Prostate gland (tissue), 2 donors: ENCODE data around the gene TMF1. TPM values are rescaled to one million over a fixed set of nuclear protein-coding genes. Genes with fewer than 3 reads are reported as not detected.

Experiments used
- DNase-seq: peaks from one replicate; pipeline ENCODE4 v3.0.0-alpha.2; 2019; ENCODE audit warnings: low spot score
- H3K27ac ChIP-seq, 2 donors: fragments of 200-600 bp; sonication (generic); 2 replicates each; pipeline ENCODE4 v1.5.1; 2017 to 2019
- H3K27me3 ChIP-seq: fragments of 200-600 bp; sonication (generic); replicated peaks from 2 replicates; pipeline ENCODE4 v1.5.1; 2019; ENCODE audit not compliant: insufficient read depth
- H3K36me3 ChIP-seq, 2 donors: fragments of 200-600 bp; sonication (generic); 1 replicate in 1 of 2; 2 replicates in 1 of 2; pipeline versions ENCODE4 v1.5.1 to v1.8.1; 2017 to 2019
- H3K4me1 ChIP-seq: fragments of 200-600 bp; sonication (generic); replicated peaks from 2 replicates; pipeline ENCODE4 v1.5.1; 2019
- H3K4me3 ChIP-seq, 2 donors: fragments of 200-600 bp; sonication (generic); 2 replicates each; pipeline ENCODE4 v1.5.1; 2017 to 2019
- H3K9me3 ChIP-seq: fragments of 200-600 bp; sonication (generic); 2 replicates; pipeline ENCODE4 v1.5.1; 2017
- POLR2A ChIP-seq: fragments of 450-650 bp; IDR thresholded peaks from one replicate; pipeline ENCODE4 v1.6.1; 2016; ENCODE audit warnings: antibody characterized with exemption, mild to moderate bottlenecking
- POLR2AphosphoS5 ChIP-seq: sonication (generic); formaldehyde crosslinking; IDR thresholded peaks from one replicate; pipeline ENCODE4 v1.6.1; 2017; ENCODE audit warnings: antibody characterized with exemption
- WGBS: methylation state at CpG from one replicate; pipeline ENCODE4 v1.1.5; 2018; 5-methylcytosine and 5-hydroxymethylcytosine counted together
- intact Hi-C: fragments of 100-400 bp; cut with DNase I; formaldehyde crosslinking; loops from one replicate; pipeline ENCODE4 v1.14.2; 2022
- total RNA-seq, 2 donors: library from RNA; depleted of rRNA; stranded (reverse); fragments of >200 nt; gene quantifications; one replicate each; pipeline ENCODE4 v1.1.0, GENCODE V29; 2016
- TF ChIP-seq, protein P1 (sequence below), 4 experiments: fragments of 200-600 bp in 2 of 4; fragments of 450-650 bp in 2 of 4; sonication (generic) in 2 of 4; IDR thresholded peaks; 1 replicate in 3 of 4; 2 replicates in 1 of 4; pipeline ENCODE4 v1.5.1; 2016 to 2019; ENCODE audit warnings: antibody characterized with exemption in 4 of 4, mild to moderate bottlenecking in 2 of 4, moderate library complexity in 2 of 4

Gene TMF1
- total RNA-seq, 2 donors from 2014 or later: 24.9 to 29.1 TPM

- Histone ChIP-seq H3K27me3 (no peaks in the 10 kb centered on the region), H3K4me3 (peak overlapping the region; percentile 76 to 94), H3K27ac (peak overlapping the region; percentile 97 to 100), H3K36me3 (no peaks in the 10 kb centered on the region), H3K4me1 (peaks cover 9% of the 10 kb centered on the region), H3K9me3 (no peaks in the 10 kb centered on the region)
- peak; percentile 20 for DNase-seq
- TF ChIP-seq POLR2A (no peak), POLR2AphosphoS5 (no peak)
- TF ChIP-seq, protein P1, sequence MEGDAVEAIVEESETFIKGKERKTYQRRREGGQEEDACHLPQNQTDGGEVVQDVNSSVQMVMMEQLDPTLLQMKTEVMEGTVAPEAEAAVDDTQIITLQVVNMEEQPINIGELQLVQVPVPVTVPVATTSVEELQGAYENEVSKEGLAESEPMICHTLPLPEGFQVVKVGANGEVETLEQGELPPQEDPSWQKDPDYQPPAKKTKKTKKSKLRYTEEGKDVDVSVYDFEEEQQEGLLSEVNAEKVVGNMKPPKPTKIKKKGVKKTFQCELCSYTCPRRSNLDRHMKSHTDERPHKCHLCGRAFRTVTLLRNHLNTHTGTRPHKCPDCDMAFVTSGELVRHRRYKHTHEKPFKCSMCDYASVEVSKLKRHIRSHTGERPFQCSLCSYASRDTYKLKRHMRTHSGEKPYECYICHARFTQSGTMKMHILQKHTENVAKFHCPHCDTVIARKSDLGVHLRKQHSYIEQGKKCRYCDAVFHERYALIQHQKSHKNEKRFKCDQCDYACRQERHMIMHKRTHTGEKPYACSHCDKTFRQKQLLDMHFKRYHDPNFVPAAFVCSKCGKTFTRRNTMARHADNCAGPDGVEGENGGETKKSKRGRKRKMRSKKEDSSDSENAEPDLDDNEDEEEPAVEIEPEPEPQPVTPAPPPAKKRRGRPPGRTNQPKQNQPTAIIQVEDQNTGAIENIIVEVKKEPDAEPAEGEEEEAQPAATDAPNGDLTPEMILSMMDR (IDR thresholded peaks at IDR 0.05): no peak
- intact Hi-C loops: loop anchor here (5.0 kb wide), 1 partner anchor 39 kb away; the partner anchor contains the start of gene TMF1
- 5% methylated on average over 17 of the region's 36 CpGs for WGBS
These were observed 39.3 kb downstream of the TMF1 start for GRCh38 chr3:69012800-69013252.

DNA sequence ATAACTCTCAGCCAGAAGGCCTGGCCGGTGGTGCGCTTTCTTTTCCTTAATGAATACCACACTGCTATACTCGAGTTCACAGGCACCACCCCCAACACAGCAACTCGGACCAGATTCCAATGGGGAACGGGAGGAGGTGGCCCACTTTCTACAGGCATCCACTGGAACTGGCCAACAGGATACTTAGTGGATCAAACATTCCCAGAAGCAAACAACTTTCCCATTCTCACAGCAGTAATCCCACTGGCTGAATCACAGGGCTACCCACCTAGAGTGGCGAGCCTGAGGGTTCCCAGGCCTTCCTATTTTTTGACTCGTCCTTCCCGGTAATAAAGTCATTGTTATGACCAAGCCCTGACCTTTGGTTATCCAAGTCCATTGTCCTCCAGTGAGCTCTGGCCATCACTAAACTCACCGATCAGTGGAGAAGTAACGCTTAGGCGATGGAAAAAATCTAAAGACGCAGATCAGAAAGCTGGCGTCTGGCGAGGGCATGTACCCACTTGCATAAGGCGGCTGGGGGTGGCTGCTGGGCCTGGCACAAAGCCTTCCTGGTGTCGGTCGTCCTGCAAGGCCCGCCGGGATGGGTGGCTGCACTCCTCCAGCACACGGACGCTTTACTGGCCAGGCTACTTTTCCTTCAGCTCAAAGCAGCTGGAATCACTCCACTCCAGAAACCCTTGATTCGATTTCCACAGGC lies 39.9 kb downstream of the TMF1 start:
- H3K4me1 ChIP-seq: peaks cover 9% of the 10 kb centered on the region
- H3K4me3 ChIP-seq: peak overlapping the region; percentile 76 to 94
- peak; percentile 81 for DNase-seq
- no peaks in the 10 kb centered on the region for H3K9me3 ChIP-seq
- WGBS: 20% methylated on average over 22 of the region's 22 CpGs
- TF ChIP-seq POLR2AphosphoS5 (peak; percentile 17), POLR2A (peak; percentile 32)
- TF ChIP-seq, protein P1 (IDR thresholded peaks at IDR 0.05): no peak
- no peaks in the 10 kb centered on the region for H3K36me3 ChIP-seq
- H3K27ac ChIP-seq: peak overlapping the region; percentile 97 to 100
- H3K27me3 ChIP-seq: no peaks in the 10 kb centered on the region
- intact Hi-C loops: loop anchor here (5.0 kb wide), 1 partner anchor 40 kb away; the partner anchor contains the start of gene TMF1

- intact Hi-C loops: loop anchor here (5.0 kb wide), 1 partner anchor 41 kb away; the partner anchor contains the start of gene TMF1
- no peak for DNase-seq
- 87% methylated on average over 8 of the region's 8 CpGs for WGBS
- Histone ChIP-seq H3K27ac (peak overlapping the region; percentile 97 to 100), H3K36me3 (no peaks in the 10 kb centered on the region), H3K9me3 (no peaks in the 10 kb centered on the region), H3K4me3 (no peak overlapping the region), H3K27me3 (no peaks in the 10 kb centered on the region), H3K4me1 (peaks cover 9% of the 10 kb centered on the region)
- TF ChIP-seq POLR2AphosphoS5 (no peak), POLR2A (no peak)
- TF ChIP-seq, protein P1 (IDR thresholded peaks at IDR 0.05): no peak
These were observed 40.9 kb downstream of the TMF1 start for GRCh38 chr3:69011096-69011730.

DNA sequence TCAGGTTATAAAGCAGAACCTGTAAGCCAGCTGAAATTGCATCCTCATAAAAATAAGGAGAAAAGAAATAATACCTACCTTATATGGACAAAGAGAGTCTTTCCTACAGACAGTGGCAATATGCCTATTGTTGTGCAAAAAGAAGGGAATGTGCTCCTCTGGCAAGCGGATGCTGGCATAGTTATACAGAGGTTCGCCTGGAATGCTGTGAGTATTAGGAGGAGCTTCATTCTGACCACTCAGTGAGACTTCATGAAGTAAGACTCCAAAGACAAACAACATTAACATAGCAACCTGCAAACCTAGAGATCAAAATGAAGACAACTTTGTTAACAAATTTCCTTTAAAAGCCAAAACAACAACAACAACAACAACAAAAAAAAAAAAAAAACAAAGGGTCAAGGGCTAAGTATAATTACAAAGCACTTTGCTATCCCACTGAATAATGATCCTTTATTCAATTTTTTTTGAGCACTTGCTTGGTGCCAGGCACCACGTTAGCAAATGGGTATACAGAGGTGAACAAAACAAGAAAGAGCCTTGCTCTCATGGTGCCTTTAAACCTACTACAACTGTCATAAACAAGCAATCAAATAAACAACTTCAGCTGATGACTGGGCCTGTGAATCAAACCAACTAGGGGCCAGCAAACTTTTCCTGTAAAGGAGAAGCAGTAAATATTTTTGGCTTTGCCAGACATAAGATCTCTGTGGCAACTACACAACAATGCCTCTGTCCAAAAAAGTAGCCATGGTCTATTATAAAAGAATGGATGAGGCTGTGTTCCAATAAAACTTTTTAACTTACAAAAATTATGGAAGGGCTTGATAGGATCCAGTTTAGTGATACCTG lies 42.3 kb downstream of the TMF1 start:
- H3K36me3 ChIP-seq: no peaks in the 10 kb centered on the region
- 28% methylated on average over 3 of the region's 3 CpGs for WGBS
- peak; percentile 42 for DNase-seq
- peaks cover 9% of the 10 kb centered on the region for H3K4me1 ChIP-seq
- H3K9me3 ChIP-seq: no peaks in the 10 kb centered on the region
- no peaks in the 10 kb centered on the region for H3K27me3 ChIP-seq
- TF ChIP-seq POLR2AphosphoS5 (peak; percentile 63), POLR2A (no peak)
- TF ChIP-seq, protein P1 (IDR thresholded peaks at IDR 0.05): no peak
- peak overlapping the region; percentile 10 to 27 for H3K27ac ChIP-seq
- intact Hi-C loops: loop anchor here (5.0 kb wide), 1 partner anchor 43 kb away; the partner anchor contains the start of gene TMF1
- no peak overlapping the region for H3K4me3 ChIP-seq
